Measurements from ENCODE around the gene MRNIP. TPM values are rescaled to one million over a fixed set of nuclear protein-coding genes. Genes with fewer than 3 reads are reported as not detected.

Gene MRNIP
- polyA plus RNA-seq, 1 donor (not counting 4 experiments of a cell fraction or from before 2014, with no cell fraction given) = 14.9 TPM

GRCh38 chr5:179876610-179876952 is 18.0 kb upstream of the MRNIP start:
- no peaks in the 10 kb centered on the region for H4K20me1 ChIP-seq (ENCODE audit: control insufficient read depth, extremely low read depth, insufficient read depth, low read length)
- H3K4me1 ChIP-seq (ENCODE audit: control insufficient read depth, extremely low read depth, insufficient read depth, low read length) = no peaks in the 10 kb centered on the region
- DNase-seq (ENCODE audit: low read depth, low spot score) (no peak), FAIRE-seq (no peak)
- no peak overlapping the region for H3K27ac ChIP-seq (ENCODE audit: control insufficient read depth, insufficient read depth, low read length)
- no peak overlapping the region for H3K4me2 ChIP-seq (ENCODE audit: control insufficient read depth, extremely low read depth, insufficient read depth, low read depth, low read length)
- H3K79me2 ChIP-seq (ENCODE audit: control insufficient read depth, insufficient read depth, low read length) = no peaks in the 10 kb centered on the region
- H3K9me3 ChIP-seq (ENCODE audit: control insufficient read depth, low read depth, low read length) = no peaks in the 10 kb centered on the region
- no peak overlapping the region for H2AFZ ChIP-seq (ENCODE audit: control insufficient read depth, low read length)
- H3K9me1 ChIP-seq (ENCODE audit: control insufficient read depth, extremely low read depth, insufficient read depth, low read length) = no peaks in the 10 kb centered on the region
- peaks cover 17 to 43% of the 10 kb centered on the region in 2 experiments for H3K36me3 ChIP-seq (ENCODE audit: control insufficient read depth in 2 of 2, extremely low read depth in 1 of 2, insufficient read depth in 2 of 2, low read length in 2 of 2)
- H3K9ac ChIP-seq (ENCODE audit: control insufficient read depth, extremely low read depth, insufficient read depth, low read length) = no peak overlapping the region
- no peak overlapping the region for H3K4me3 ChIP-seq (ENCODE audit: control insufficient read depth in 2 of 3, extremely low read depth in 1 of 3, insufficient read depth in 2 of 3, low read depth in 1 of 3, low read length in 3 of 3)
- TF ChIP-seq, protein P1, sequence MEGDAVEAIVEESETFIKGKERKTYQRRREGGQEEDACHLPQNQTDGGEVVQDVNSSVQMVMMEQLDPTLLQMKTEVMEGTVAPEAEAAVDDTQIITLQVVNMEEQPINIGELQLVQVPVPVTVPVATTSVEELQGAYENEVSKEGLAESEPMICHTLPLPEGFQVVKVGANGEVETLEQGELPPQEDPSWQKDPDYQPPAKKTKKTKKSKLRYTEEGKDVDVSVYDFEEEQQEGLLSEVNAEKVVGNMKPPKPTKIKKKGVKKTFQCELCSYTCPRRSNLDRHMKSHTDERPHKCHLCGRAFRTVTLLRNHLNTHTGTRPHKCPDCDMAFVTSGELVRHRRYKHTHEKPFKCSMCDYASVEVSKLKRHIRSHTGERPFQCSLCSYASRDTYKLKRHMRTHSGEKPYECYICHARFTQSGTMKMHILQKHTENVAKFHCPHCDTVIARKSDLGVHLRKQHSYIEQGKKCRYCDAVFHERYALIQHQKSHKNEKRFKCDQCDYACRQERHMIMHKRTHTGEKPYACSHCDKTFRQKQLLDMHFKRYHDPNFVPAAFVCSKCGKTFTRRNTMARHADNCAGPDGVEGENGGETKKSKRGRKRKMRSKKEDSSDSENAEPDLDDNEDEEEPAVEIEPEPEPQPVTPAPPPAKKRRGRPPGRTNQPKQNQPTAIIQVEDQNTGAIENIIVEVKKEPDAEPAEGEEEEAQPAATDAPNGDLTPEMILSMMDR (optimal IDR thresholded peaks at IDR 0.05 in 1 of 3, IDR thresholded peaks at IDR 0.05 in 1 of 3, conservative IDR thresholded peaks at IDR 0.05 in 1 of 3; ENCODE audit: extremely low read depth in 1 of 3, insufficient read depth in 2 of 3, low read length in 3 of 3) = no peak
- TF ChIP-seq EZH2 (IDR thresholded peaks at IDR 0.05; ENCODE audit: low read length) = no peak
- dilution Hi-C loops (cut with MboI; ENCODE audit: extremely low pct_ligation_motif_present, low sequenced_read_pairs) = no loop called here
- H3K27me3 ChIP-seq (ENCODE audit: control insufficient read depth, extremely low read depth, insufficient read depth, low read length) = no peaks in the 10 kb centered on the region

DNA sequence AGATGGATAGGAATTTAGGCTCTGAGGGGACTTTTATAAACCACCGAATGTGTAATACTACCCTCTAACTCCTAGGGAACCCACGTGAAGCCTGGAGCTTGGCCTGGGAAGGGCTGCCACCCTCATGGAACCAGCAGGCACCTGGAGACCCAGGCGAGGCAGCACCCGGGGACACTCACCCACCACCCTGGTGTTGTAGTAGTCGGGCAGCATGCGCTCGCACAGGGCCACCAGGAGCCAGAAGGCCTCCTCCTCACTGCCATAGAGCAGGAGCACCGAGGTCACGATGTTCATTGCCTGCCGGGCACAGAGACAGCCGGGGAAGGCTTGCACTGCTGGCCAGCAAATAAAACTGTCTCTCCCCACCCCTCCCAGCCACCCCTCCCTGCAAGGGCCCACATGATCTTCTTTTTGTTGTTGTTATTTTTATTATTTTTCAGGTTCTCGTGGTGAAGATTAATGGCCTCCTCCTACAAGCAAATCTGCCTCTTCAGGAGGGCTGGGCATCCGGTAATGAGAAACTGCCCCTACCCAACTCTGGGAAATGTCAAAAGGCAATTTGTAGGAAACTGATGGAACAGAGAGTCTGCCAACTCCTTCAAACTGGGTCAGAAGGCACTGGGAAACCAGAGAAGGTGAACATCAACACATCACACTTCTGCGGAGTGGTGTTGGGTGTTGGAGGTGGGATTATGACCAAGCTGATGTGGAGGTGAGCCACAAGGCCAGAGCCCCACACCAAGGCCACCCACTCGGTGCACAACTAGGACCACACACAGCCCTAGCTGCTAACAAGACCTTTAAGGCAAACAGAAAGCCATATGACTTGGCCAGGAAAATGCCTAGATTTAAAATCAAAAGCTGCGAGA is 17.4 kb upstream of the MRNIP start:
- peaks cover 21 to 46% of the 10 kb centered on the region in 2 experiments for H3K36me3 ChIP-seq (ENCODE audit: control insufficient read depth in 2 of 2, extremely low read depth in 1 of 2, insufficient read depth in 2 of 2, low read length in 2 of 2)
- TF ChIP-seq, protein P1 (optimal IDR thresholded peaks at IDR 0.05 in 1 of 3, IDR thresholded peaks at IDR 0.05 in 1 of 3, conservative IDR thresholded peaks at IDR 0.05 in 1 of 3; ENCODE audit: extremely low read depth in 1 of 3, insufficient read depth in 2 of 3, low read length in 3 of 3) = no peak
- TF ChIP-seq EZH2 (IDR thresholded peaks at IDR 0.05; ENCODE audit: low read length) = no peak
- no peak for FAIRE-seq

More for the DNA sequence above, 17.4 kb upstream of the MRNIP start:
- H3K27me3 ChIP-seq (ENCODE audit: control insufficient read depth, extremely low read depth, insufficient read depth, low read length) = no peaks in the 10 kb centered on the region
- no peaks in the 10 kb centered on the region for H3K4me1 ChIP-seq (ENCODE audit: control insufficient read depth, extremely low read depth, insufficient read depth, low read length)
- H2AFZ ChIP-seq (ENCODE audit: control insufficient read depth, low read length) = no peak overlapping the region
- no peak overlapping the region for H3K4me3 ChIP-seq (ENCODE audit: control insufficient read depth in 2 of 3, extremely low read depth in 1 of 3, insufficient read depth in 2 of 3, low read depth in 1 of 3, low read length in 3 of 3)
- no peaks in the 10 kb centered on the region for H3K9me3 ChIP-seq (ENCODE audit: control insufficient read depth, low read depth, low read length)
- H4K20me1 ChIP-seq (ENCODE audit: control insufficient read depth, extremely low read depth, insufficient read depth, low read length) = no peaks in the 10 kb centered on the region
- H3K79me2 ChIP-seq (ENCODE audit: control insufficient read depth, insufficient read depth, low read length) = no peaks in the 10 kb centered on the region
- no peak overlapping the region for H3K27ac ChIP-seq (ENCODE audit: control insufficient read depth, insufficient read depth, low read length)
- no peak overlapping the region for H3K9ac ChIP-seq (ENCODE audit: control insufficient read depth, extremely low read depth, insufficient read depth, low read length)
- no peaks in the 10 kb centered on the region for H3K9me1 ChIP-seq (ENCODE audit: control insufficient read depth, extremely low read depth, insufficient read depth, low read length)
- no peak overlapping the region for H3K4me2 ChIP-seq (ENCODE audit: control insufficient read depth, extremely low read depth, insufficient read depth, low read depth, low read length)
- dilution Hi-C loops (cut with MboI; ENCODE audit: extremely low pct_ligation_motif_present, low sequenced_read_pairs) = no loop called here
- DNase-seq (ENCODE audit: low read depth, low spot score) = no peak
